ENCODE results near the gene CDH23. TPM values are rescaled to one million over a fixed set of nuclear protein-coding genes. Genes with fewer than 3 reads are reported as not detected.

The CDH23 gene
- total and polyA plus RNA-seq, 12 donors = 1.7 to 20.2 (median 7.8) TPM

GRCh38 chr10:71638822-71639719, 242.4 kb downstream of the CDH23 start:
- H3K36me3 ChIP-seq (replicated peaks in 1 of 2) = no peaks in the 10 kb centered on the region
- no peak for TF ChIP-seq CTCF (IDR thresholded peaks at IDR 0.05)
- TF ChIP-seq POLR2A (IDR thresholded peaks at IDR 0.05) = no peak
- no peak overlapping the region for H3K4me3 ChIP-seq
- intact Hi-C loops (cut with DNase I) = no loop called here
- DNase-seq = peak in 5 of 7 donors; percentile 23 to 64 (median 40)
- peak overlapping the region in 1 of 5 donors; percentile 13 for H3K27ac ChIP-seq
- 24 to 54% (median 42%) methylated on average over 18 to 24 of the region's 24 CpGs for WGBS, 4 donors
- H3K27me3 ChIP-seq = no peaks in the 10 kb centered on the region
- H3K4me1 ChIP-seq (replicated peaks in 1 of 2) = peaks cover 13 to 14% of the 10 kb centered on the region in 2 donors
- no peaks in the 10 kb centered on the region for H3K9me3 ChIP-seq (replicated peaks in 1 of 3)

DNA sequence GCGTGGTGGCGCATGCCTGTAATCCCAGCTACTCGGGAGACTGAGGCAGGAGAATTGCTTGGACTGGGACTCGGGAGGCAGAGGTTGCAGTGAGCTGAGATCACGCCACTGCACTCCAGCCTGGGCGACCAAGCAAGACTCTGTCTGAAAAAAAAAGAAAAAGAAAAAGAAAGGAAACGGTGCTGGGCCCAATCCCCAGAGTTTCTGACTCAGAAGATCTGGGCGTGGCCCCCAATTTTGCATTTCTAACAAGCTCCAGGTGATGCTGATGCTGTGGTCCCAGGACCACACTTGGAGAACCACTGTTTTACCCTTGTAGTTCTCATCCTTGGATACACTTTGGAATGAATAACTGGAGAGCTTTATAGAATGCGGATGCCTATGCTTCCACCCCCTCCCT, 243.9 kb downstream of the CDH23 start:
- Histone ChIP-seq H3K4me3 (no peak overlapping the region), H3K4me1 (replicated peaks in 1 of 2) (peaks cover 13 to 14% of the 10 kb centered on the region in 2 donors), H3K36me3 (replicated peaks in 1 of 2) (no peaks in the 10 kb centered on the region), H3K9me3 (replicated peaks in 1 of 3) (no peaks in the 10 kb centered on the region), H3K27me3 (no peaks in the 10 kb centered on the region), H3K27ac (no peak overlapping the region)
- DNase-seq = no peak
- WGBS, 4 donors = 80 to 95% (median 84%) methylated on average over 8 to 9 of the region's 9 CpGs
- intact Hi-C loops (cut with DNase I) = no loop called here
- TF ChIP-seq CTCF (IDR thresholded peaks at IDR 0.05) = no peak
- TF ChIP-seq POLR2A (IDR thresholded peaks at IDR 0.05) = no peak

DNA sequence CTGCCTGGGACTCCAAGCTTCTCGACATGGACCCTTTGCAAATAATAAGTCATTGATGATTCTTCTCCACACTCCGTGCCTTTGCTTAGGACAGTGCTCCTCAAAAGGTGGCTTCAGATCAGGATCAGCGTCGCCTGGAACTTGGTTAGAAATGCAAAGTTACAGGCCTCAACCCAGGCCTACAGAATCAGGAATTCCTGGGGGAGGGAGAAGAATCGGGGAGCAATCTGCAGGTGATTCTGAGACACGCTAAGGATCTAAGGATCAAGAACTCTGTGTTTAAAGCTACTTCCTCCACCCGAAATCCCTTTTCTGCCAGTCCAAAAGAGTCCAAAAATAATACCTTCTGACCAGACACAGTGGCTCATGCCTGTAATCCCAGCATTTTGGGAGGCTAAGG, 244.7 kb downstream of the CDH23 start:
- Histone ChIP-seq H3K27me3 (no peaks in the 10 kb centered on the region), H3K4me3 (no peak overlapping the region), H3K9me3 (replicated peaks in 1 of 3) (no peaks in the 10 kb centered on the region), H3K36me3 (replicated peaks in 1 of 2) (no peaks in the 10 kb centered on the region), H3K27ac (no peak overlapping the region), H3K4me1 (replicated peaks in 1 of 2) (peaks cover 13 to 14% of the 10 kb centered on the region in 2 donors)
- no peak for DNase-seq
- intact Hi-C loops (cut with DNase I) = no loop called here
- TF ChIP-seq CTCF (IDR thresholded peaks at IDR 0.05) (no peak), POLR2A (IDR thresholded peaks at IDR 0.05) (no peak)
- 91 to 93% (median 92%) methylated on average over 7 of the region's 7 CpGs for WGBS, 4 donors

DNA sequence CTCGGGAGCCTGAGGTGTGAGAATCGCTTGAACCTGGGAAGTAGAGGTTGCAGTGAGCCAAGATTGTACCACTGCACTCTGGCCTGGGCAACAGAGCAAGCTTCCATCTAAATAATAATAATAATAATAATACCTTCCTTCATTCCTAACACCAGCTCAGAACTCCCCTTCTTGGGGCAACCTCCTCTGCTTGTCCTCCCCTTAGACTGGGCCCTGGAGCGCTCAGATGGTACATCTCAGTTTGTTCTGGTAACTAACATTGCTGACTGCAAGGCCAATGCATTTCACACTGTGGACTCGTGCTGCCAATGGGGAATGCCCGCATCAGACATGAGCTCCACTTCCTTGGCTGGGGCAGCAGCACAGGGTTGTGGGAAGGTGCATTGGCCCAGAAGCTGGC, 245.3 kb downstream of the CDH23 start:
- H3K4me3 ChIP-seq = no peak overlapping the region
- TF ChIP-seq CTCF (IDR thresholded peaks at IDR 0.05) (no peak), POLR2A (IDR thresholded peaks at IDR 0.05) (no peak)
- H3K4me1 ChIP-seq (replicated peaks in 1 of 2) = peaks cover 13 to 14% of the 10 kb centered on the region in 2 donors
- 76 to 90% (median 83%) methylated on average over 5 of the region's 5 CpGs for WGBS, 4 donors
- no peaks in the 10 kb centered on the region for H3K27me3 ChIP-seq
- no peaks in the 10 kb centered on the region for H3K36me3 ChIP-seq (replicated peaks in 1 of 2)
- no peak overlapping the region for H3K27ac ChIP-seq
- H3K9me3 ChIP-seq (replicated peaks in 1 of 3) = no peaks in the 10 kb centered on the region
- no peak for DNase-seq
- intact Hi-C loops (cut with DNase I) = no loop called here

Data from adrenal gland (tissue), 12 donors.